ENCODE data around the gene NRTN. TPM values are rescaled to one million over a fixed set of nuclear protein-coding genes. Genes with fewer than 3 reads are reported as not detected.

NRTN gene
- total RNA-seq, 1 experiment from 2014 or later = 0.80 TPM

GRCh38 chr19:5789351-5789761, 15.5 kb upstream of the NRTN start:
- Histone ChIP-seq H3K27ac (ENCODE audit: low read length) (no peak overlapping the region), H3K9me3 (ENCODE audit: control insufficient read depth, insufficient read depth, low read depth, low read length) (no peaks in the 10 kb centered on the region), H3K4me3 (ENCODE audit: low read depth in 2 of 2, low read length in 2 of 2) (no peak overlapping the region; a peak in 1 of 4 replicates), H3K27me3 (ENCODE audit: control insufficient read depth, insufficient read depth, low read length) (no peaks in the 10 kb centered on the region), H3K36me3 (ENCODE audit: control insufficient read depth, insufficient read depth, low read length) (0 out of 2 replicates have a peak, but pooled peaks cover 6% of the 10 kb centered on the region), H3K4me1 (ENCODE audit: control insufficient read depth, insufficient read depth, low read length) (no peaks in the 10 kb centered on the region)
- DNase-seq (ENCODE audit: low read depth, low spot score) (no peak), ATAC-seq (no peak)
- ChIA-PET CTCF (no interaction called here), POLR2A (interaction anchor here (0.6 to 0.7 kb wide), 2 partner anchors 21 to 509 kb away, joined by 5 to 8 read pairs; no protein-coding TSS in a partner anchor)
- no peak for TF ChIP-seq POLR2AphosphoS5 (IDR thresholded peaks at IDR 0.05; ENCODE audit: low read depth, low read length)
- no peak for TF ChIP-seq REST (IDR thresholded peaks at IDR 0.05; ENCODE audit: insufficient read depth in 1 of 2, low read depth in 2 of 2, low read length in 1 of 2)
- TF ChIP-seq, protein P1, sequence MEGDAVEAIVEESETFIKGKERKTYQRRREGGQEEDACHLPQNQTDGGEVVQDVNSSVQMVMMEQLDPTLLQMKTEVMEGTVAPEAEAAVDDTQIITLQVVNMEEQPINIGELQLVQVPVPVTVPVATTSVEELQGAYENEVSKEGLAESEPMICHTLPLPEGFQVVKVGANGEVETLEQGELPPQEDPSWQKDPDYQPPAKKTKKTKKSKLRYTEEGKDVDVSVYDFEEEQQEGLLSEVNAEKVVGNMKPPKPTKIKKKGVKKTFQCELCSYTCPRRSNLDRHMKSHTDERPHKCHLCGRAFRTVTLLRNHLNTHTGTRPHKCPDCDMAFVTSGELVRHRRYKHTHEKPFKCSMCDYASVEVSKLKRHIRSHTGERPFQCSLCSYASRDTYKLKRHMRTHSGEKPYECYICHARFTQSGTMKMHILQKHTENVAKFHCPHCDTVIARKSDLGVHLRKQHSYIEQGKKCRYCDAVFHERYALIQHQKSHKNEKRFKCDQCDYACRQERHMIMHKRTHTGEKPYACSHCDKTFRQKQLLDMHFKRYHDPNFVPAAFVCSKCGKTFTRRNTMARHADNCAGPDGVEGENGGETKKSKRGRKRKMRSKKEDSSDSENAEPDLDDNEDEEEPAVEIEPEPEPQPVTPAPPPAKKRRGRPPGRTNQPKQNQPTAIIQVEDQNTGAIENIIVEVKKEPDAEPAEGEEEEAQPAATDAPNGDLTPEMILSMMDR (IDR thresholded peaks at IDR 0.05) = no peak
- TF ChIP-seq SIN3A (IDR thresholded peaks at IDR 0.05; ENCODE audit: borderline replicate concordance, insufficient read depth, low read depth, low read length) = no peak
- no peak for TF ChIP-seq TCF7L2 (IDR thresholded peaks at IDR 0.05; ENCODE audit: low read depth, low read length)
- no TSS peak for BruUV-seq (replicated peaks)
- intact Hi-C loops (cut with micrococcal nuclease; ENCODE audit: unreplicated experiment) = no loop called here
- in situ Hi-C loops (cut with HindIII; ENCODE audit: low pct_unique_long_range_greater_than_20kb, low sequenced_read_pairs) = no loop called here

- intact Hi-C loops (cut with micrococcal nuclease; ENCODE audit: unreplicated experiment) (loop anchor here (10.0 kb wide), 1 partner anchor 95 kb away; the partner anchor contains the start of gene RPL36), in situ Hi-C loops (cut with HindIII; ENCODE audit: low pct_unique_long_range_greater_than_20kb, low sequenced_read_pairs) (no loop called here)
- DNase-seq (ENCODE audit: low read depth, low spot score) (no peak), ATAC-seq (no peak)
- no TSS peak for BruUV-seq (replicated peaks)
- H3K36me3 ChIP-seq (ENCODE audit: control insufficient read depth, insufficient read depth, low read length) = 0 out of 2 replicates have a peak, but pooled peaks cover 6% of the 10 kb centered on the region
- ChIA-PET POLR2A (interaction anchor here (0.6 to 0.7 kb wide), 2 partner anchors 20 to 508 kb away, joined by 5 to 8 read pairs; no protein-coding TSS in a partner anchor), CTCF (no interaction called here)
- no peak for TF ChIP-seq TCF7L2 (IDR thresholded peaks at IDR 0.05; ENCODE audit: low read depth, low read length)
- TF ChIP-seq REST (IDR thresholded peaks at IDR 0.05; ENCODE audit: insufficient read depth in 1 of 2, low read depth in 2 of 2, low read length in 1 of 2) = no peak
- TF ChIP-seq POLR2AphosphoS5 (IDR thresholded peaks at IDR 0.05; ENCODE audit: low read depth, low read length) = no peak
- TF ChIP-seq, protein P1 (IDR thresholded peaks at IDR 0.05) = no peak
- TF ChIP-seq SIN3A (IDR thresholded peaks at IDR 0.05; ENCODE audit: borderline replicate concordance, insufficient read depth, low read depth, low read length) = no peak
- H3K4me1 ChIP-seq (ENCODE audit: control insufficient read depth, insufficient read depth, low read length) = no peaks in the 10 kb centered on the region
- H3K4me3 ChIP-seq (ENCODE audit: low read depth in 2 of 2, low read length in 2 of 2) = peak overlapping the region; percentile 68 to 76
- peak overlapping the region; percentile 90 for H3K27ac ChIP-seq (ENCODE audit: low read length)
- H3K9me3 ChIP-seq (ENCODE audit: control insufficient read depth, insufficient read depth, low read depth, low read length) = no peaks in the 10 kb centered on the region
- H3K27me3 ChIP-seq (ENCODE audit: control insufficient read depth, insufficient read depth, low read length) = no peaks in the 10 kb centered on the region
Observed at GRCh38 chr19:5789886-5790558, 14.8 kb upstream of the NRTN start.
